Stimulated activated CD8-positive, alpha-beta memory T cell treated with anti-CD3 and anti-CD28 coated beads, Interleukin-12 subunit alpha, Interleukin-12 subunit beta, amount 100 ng/mL, for 24 hours (primary cell): Measurements from ENCODE around the gene RASL10A.

Experiments used
- DNase-seq: peaks from one replicate; pipeline ENCODE4 v3.0.0-alpha.2; 2020; ENCODE audit errors: extremely low read depth

Gene RASL10A

GRCh38 chr22:29323641-29324040, 8.1 kb upstream of the RASL10A start:
- no peak for DNase-seq

- no peak for DNase-seq
Measured at GRCh38 chr22:29320546-29320945, 5.0 kb upstream of the RASL10A start.

GRCh38 chr22:29319072-29319471, 3.6 kb upstream of the RASL10A start:
- no peak for DNase-seq

GRCh38 chr22:29317827-29318454, 2.4 kb upstream of the RASL10A start:
- DNase-seq: no peak

GRCh38 chr22:29316141-29316828, 788 bp upstream of the RASL10A start:
- DNase-seq: no peak

GRCh38 chr22:29314537-29315285, 786 bp downstream of the RASL10A start:
- DNase-seq: no peak

GRCh38 chr22:29313576-29314466, 1.7 kb downstream of the RASL10A start:
- DNase-seq: no peak

- no peak for DNase-seq
Measured at GRCh38 chr22:29313126-29313575, 2.3 kb downstream of the RASL10A start.

- no peak for DNase-seq
Measured at GRCh38 chr22:29312218-29313125, 3.0 kb downstream of the RASL10A start.

- DNase-seq: no peak
Measured at GRCh38 chr22:29311464-29312217, 3.9 kb downstream of the RASL10A start.

GRCh38 chr22:29310863-29311339, 4.6 kb downstream of the RASL10A start:
- peak; percentile 31 for DNase-seq

- no peak for DNase-seq
Measured at GRCh38 chr22:29310065-29310862, 5.2 kb downstream of the RASL10A start.

GRCh38 chr22:29309332-29310064, 6.0 kb downstream of the RASL10A start:
- DNase-seq: no peak

- DNase-seq: no peak
Measured at GRCh38 chr22:29308791-29309262, 6.7 kb downstream of the RASL10A start.

- no peak for DNase-seq
Measured at GRCh38 chr22:29308148-29308790, 7.2 kb downstream of the RASL10A start.

- DNase-seq: no peak
Measured at GRCh38 chr22:29307596-29308147, 7.8 kb downstream of the RASL10A start.
